Measurements from ENCODE around the gene TTLL4. TPM values are rescaled to one million over a fixed set of nuclear protein-coding genes. Genes with fewer than 3 reads are reported as not detected.

Gene TTLL4
- total and polyA plus RNA-seq, 9 donors = 6.9 to 19.6 (median 17.2) TPM

- Histone ChIP-seq H3K4me1 (ENCODE audit: insufficient read depth) (peaks cover 4% of the 10 kb centered on the region), H3K4me3 (no peak overlapping the region), H3K27me3 (no peaks in the 10 kb centered on the region), H3K9me3 (no peaks in the 10 kb centered on the region), H3K27ac (no peak overlapping the region), H3K36me3 (no peaks in the 10 kb centered on the region)
- DNase-seq = no peak
- intact Hi-C loops (cut with DNase I) = no loop called here
- TF ChIP-seq CTCF (IDR thresholded peaks at IDR 0.05) (no peak), POLR2A (IDR thresholded peaks at IDR 0.05) (no peak), EP300 (IDR thresholded peaks at IDR 0.05) (no peak)
- 75 to 82% (median 82%) methylated on average over 7 of the region's 7 CpGs for WGBS, 3 donors
These were observed 46.0 kb upstream of the TTLL4 start for GRCh38 chr2:218664653-218665052.

- Histone ChIP-seq H3K36me3 (no peaks in the 10 kb centered on the region), H3K9me3 (no peaks in the 10 kb centered on the region), H3K4me1 (ENCODE audit: insufficient read depth) (peaks cover 5% of the 10 kb centered on the region), H3K4me3 (peak overlapping the region; percentile 82), H3K27me3 (no peaks in the 10 kb centered on the region), H3K27ac (peak overlapping the region in 1 of 2 donors; percentile 57)
- 19 to 29% (median 21%) methylated on average over 12 of the region's 12 CpGs for WGBS, 3 donors
- intact Hi-C loops (cut with DNase I) = no loop called here
- no peak for DNase-seq
- TF ChIP-seq EP300 (IDR thresholded peaks at IDR 0.05) = no peak
- no peak for TF ChIP-seq CTCF (IDR thresholded peaks at IDR 0.05)
- no peak for TF ChIP-seq POLR2A (IDR thresholded peaks at IDR 0.05)
These were observed 39.5 kb upstream of the TTLL4 start for GRCh38 chr2:218671097-218671653.

GRCh38 chr2:218671654-218672566, 38.7 kb upstream of the TTLL4 start, which contains the start of the genes RNF25 and STK36:
RNF25 (minus strand) TSS chr2:218672002; CDS start chr2:218671970, 32 bp downstream.
STK36 (plus strand) TSS chr2:218672086; CDS start chr2:218672830, 744 bp downstream.
- 0 to 1% (median 0%) methylated on average over 49 of the region's 49 CpGs for WGBS, 3 donors
- no peak for TF ChIP-seq CTCF (IDR thresholded peaks at IDR 0.05)
- peak; percentile 61 for TF ChIP-seq POLR2A (IDR thresholded peaks at IDR 0.05)
- no peak for TF ChIP-seq EP300 (IDR thresholded peaks at IDR 0.05)

GRCh38 chr2:218679119-218679518, 31.5 kb upstream of the TTLL4 start:
- 73 to 78% (median 75%) methylated on average over 4 of the region's 4 CpGs for WGBS, 3 donors
- TF ChIP-seq CTCF (IDR thresholded peaks at IDR 0.05) (no peak), POLR2A (IDR thresholded peaks at IDR 0.05) (no peak), EP300 (IDR thresholded peaks at IDR 0.05) (no peak)
- Histone ChIP-seq H3K27ac (no peak overlapping the region), H3K9me3 (no peaks in the 10 kb centered on the region), H3K36me3 (no peaks in the 10 kb centered on the region), H3K4me3 (no peak overlapping the region), H3K27me3 (no peaks in the 10 kb centered on the region), H3K4me1 (ENCODE audit: insufficient read depth) (no peaks in the 10 kb centered on the region)
- no peak for DNase-seq
- intact Hi-C loops (cut with DNase I) = no loop called here

More at GRCh38 chr2:218671654-218672566, 38.7 kb upstream of the TTLL4 start, which contains the start of the genes RNF25 and STK36:
- peaks cover 5% of the 10 kb centered on the region for H3K4me1 ChIP-seq (ENCODE audit: insufficient read depth)
- peak; percentile 84 to 90 (median 85) for DNase-seq
- intact Hi-C loops (cut with DNase I) = no loop called here
- no peaks in the 10 kb centered on the region for H3K27me3 ChIP-seq
- H3K36me3 ChIP-seq = no peaks in the 10 kb centered on the region
- peak within 1 kb of the TSS in 1 of 2 donors; percentile 57 for H3K27ac ChIP-seq
- H3K9me3 ChIP-seq = no peaks in the 10 kb centered on the region
- H3K4me3 ChIP-seq = peak within 1 kb of the TSS; percentile 82
